COLO829 (cell line): ENCODE measurements around the gene ANKRD2.
"Not testable (repeated sequence)": the region's sequence is repeated elsewhere in the genome, so short reads cannot be mapped to it uniquely, and the experiment has no call there.

ENCODE experiments used
- DNase-seq: peaks from one replicate; pipeline ENCODE4 v3.0.0; 2012; ENCODE audit warnings: low spot score

The ANKRD2 gene

GRCh38 chr10:97572214-97572989 lies at the start of gene ANKRD2:
ANKRD2 (plus strand) TSS chr10:97572779; CDS start chr10:97572789, 10 bp downstream.
- DNase-seq: peak; percentile 34

GRCh38 chr10:97522937-97523336 lies 49.6 kb upstream of the ANKRD2 start:
- DNase-seq: no peak

- no peak for DNase-seq
These were observed 47.5 kb upstream of the ANKRD2 start for GRCh38 chr10:97525086-97525485.

- DNase-seq: no peak
These were observed 46.9 kb upstream of the ANKRD2 start for GRCh38 chr10:97525683-97526110.

- DNase-seq: not testable (repeated sequence)
These were observed 43.7 kb upstream of the ANKRD2 start for GRCh38 chr10:97528876-97529275.

GRCh38 chr10:97529685-97530465 lies 42.7 kb upstream of the ANKRD2 start:
- DNase-seq: no peak

- DNase-seq: no peak
These were observed 41.1 kb upstream of the ANKRD2 start for GRCh38 chr10:97531401-97531986.

GRCh38 chr10:97532935-97533671 lies 39.5 kb upstream of the ANKRD2 start:
- DNase-seq: no peak

GRCh38 chr10:97533888-97534287 lies 38.7 kb upstream of the ANKRD2 start:
- DNase-seq: no peak

- no peak for DNase-seq
These were observed 37.7 kb upstream of the ANKRD2 start for GRCh38 chr10:97534746-97535367.

GRCh38 chr10:97537186-97537869 lies 35.3 kb upstream of the ANKRD2 start:
- no peak for DNase-seq

- no peak for DNase-seq
These were observed 34.2 kb upstream of the ANKRD2 start for GRCh38 chr10:97538411-97538810.

GRCh38 chr10:97538839-97539238 lies 33.7 kb upstream of the ANKRD2 start:
- no peak for DNase-seq

- no peak for DNase-seq
These were observed 32.9 kb upstream of the ANKRD2 start for GRCh38 chr10:97539523-97540200.

GRCh38 chr10:97540669-97541500 lies 31.7 kb upstream of the ANKRD2 start:
- DNase-seq: no peak

- DNase-seq: peak; percentile 78
These were observed 30.2 kb upstream of the ANKRD2 start for GRCh38 chr10:97542169-97543024.

GRCh38 chr10:97543025-97543546 lies 29.5 kb upstream of the ANKRD2 start:
- peak; percentile 90 for DNase-seq
